ENCODE data around the gene PLEKHG3.

PLEKHG3 gene

DNA sequence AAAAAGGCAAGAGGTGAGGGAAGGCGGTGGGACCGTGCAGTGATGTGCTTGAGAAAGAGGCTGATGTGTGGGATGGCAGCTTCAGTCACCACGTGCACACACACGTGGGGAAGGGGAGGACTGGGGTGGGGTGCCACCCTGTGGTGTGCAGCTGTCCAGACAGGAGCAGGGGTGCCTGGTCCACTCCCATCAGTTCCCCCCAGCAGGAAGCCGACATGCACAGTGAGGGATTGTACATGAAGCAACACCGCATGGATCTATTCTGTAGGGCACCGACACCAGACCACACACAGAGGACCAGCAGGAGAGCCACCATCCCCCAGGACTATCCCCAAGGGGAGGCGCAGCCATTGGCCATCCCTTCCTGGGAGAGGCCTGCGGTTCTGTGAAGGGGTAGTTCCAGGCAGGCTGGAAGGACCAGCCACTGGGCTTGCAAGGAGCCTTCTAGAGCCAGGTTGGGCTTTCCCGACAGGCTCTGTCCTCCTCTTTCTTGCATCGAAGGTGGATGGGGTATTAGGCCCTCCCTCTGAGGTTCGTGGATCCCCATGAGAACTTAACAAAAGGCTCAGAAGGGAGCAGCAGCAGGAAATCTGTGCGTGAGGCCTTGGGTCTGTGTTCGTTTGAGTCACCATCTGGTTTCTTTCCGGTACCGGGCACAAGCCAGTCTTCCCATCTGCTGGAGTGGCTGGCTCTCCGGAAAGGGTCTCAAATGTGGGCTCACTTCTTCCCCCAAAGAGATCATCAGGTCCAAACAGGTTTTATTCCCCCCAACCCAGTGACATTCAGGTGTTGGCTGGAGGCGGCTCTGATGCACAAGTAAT is 59.8 kb downstream of the PLEKHG3 start:
- DNase-seq (ENCODE audit: low read depth in 2 of 2), result no peak

DNA sequence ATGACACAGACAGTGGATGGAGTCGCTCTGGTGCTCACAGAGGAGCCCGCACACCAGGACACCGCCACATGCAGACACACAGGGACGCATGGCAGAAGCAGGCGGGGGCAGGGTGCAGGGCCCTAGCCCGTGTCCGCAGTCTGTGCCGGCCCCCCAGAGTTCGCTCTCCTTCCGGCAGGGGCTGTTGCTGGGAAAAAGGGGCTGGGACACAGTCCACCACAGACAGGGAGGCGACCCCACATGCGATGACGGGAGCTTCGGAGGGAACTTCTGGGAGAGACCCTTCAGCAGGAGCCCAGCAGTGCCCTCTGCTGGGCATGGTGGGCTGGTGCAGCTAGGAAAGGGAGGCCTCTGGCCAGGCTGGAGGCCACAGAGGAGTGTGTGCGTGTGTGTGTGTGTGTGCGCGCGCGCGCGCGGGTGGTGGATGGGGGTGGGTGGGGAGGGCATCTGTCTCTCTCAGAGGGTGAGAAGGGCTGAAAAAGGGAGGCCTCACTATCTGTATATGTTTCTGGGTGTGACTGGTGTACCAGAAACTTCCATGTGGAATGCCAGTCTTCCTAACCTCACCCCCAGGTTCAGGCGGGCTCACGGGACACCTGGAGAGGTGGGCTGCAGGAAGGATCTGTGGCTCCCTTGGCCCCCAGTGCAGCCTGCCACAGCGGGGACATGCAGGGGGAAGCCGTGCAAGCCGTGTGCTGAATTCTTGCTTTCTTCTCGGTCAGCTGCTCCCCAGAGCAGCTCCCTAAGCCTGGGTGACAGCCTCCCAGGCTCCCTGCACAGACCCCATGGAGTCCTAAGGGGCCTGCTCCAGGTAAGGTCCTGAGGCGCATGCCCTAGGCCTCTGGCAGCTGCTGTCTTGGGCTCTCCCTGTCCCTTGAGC is 60.7 kb downstream of the PLEKHG3 start:
- peak; percentile 44 to 56 for DNase-seq (ENCODE audit: low read depth in 2 of 2)

DNA sequence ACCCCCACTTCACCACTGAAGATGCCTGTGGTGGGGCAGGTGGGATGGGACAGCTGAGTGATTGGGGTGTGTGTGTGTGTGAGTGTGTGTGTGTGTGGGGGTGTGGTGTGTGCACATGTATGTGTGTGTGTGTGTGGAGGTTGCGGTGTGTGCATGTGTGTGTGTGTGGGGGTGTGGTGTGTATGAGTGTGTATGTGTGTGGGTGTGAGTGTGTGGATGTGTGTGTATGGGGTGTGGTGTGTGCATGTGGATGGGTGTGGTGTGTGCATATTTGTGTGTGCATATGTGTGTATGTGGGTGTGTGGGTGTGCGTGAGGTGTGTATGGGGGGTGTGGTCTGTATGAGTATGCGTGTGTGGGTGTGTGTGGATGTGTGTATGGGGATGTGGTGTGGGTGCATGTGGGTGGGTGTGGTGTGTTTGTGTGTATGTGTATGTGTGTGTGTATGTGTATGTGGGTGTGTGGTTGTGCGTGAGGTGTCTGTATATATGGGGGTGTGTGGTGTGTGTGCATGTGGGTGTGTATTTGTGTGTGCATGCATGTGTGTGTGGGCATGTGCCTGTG is 61.6 kb downstream of the PLEKHG3 start:
- DNase-seq (ENCODE audit: low read depth in 2 of 2), result no peak

DNA sequence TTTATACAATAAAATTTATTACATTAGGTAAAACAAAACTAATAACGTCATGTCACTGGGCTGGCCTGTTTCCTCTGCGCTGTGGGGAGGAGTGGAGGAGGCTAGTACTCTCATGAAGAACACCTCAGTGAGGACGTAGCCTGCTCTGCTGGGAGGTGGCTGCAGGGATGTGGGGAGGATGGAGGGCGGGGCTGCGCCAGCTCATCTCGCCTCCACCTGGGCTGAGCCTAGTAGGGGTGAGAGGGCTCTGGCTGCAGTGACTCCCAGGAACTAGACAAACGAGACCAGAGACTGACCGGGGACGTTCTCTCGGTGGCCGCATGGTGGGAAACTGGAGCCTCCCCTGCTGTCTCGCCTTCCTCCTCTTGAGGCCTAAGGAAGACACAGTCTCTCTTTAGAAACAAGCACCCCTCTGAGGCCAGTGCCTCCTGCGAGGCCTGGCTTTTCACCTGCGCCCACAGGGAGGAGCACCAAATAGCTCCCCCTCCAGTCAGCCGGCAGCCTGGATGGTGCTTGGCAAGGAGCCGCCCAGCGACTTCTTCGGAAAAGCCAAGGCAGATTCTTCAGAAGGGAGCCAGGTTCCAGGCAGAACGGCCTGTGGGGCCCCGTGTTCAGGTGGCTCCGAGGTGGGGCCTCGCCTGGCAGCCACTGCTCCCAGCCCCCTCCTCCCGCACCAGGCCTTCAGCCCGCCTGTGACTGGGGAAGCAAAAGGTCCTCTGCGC is 62.4 kb downstream of the PLEKHG3 start:
- DNase-seq (ENCODE audit: low read depth in 2 of 2), result no peak

DNA sequence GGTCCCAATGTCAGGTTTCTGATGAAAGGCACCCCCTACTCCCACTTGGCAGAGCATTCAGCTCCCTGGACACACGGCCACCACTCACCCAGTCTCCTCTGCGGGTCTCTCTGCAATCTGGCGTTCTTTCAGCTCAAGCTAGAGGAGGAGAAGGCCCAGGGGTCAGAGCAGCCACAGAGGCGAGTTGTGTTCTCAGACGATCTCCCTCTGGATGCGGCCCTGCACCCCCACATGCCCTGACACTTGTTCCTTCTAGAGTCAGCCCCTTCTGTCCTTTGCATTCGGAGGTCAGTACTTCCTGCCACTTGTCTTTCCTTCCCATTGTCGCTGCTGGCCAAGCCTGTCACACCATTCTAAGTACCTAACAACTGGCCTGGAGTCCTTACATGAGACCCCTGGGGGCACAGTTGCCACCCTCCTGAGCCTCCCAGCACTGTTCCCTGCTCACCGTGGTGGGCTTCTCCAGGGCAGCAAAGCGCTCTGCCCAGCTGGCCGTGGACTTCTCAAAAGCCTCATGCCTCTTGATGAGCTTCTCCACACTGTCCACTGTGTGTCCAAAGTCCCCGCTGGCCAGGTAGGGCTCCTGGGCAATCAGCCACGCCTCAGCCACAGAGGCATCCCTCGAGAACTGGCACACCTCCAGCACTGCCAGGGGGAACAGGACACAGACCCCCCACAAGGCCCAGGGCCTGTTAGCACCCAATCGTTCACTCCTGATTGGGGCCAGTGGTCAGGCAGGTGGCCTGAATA is 63.2 kb downstream of the PLEKHG3 start:
- DNase-seq (ENCODE audit: low read depth in 2 of 2), result no peak

DNA sequence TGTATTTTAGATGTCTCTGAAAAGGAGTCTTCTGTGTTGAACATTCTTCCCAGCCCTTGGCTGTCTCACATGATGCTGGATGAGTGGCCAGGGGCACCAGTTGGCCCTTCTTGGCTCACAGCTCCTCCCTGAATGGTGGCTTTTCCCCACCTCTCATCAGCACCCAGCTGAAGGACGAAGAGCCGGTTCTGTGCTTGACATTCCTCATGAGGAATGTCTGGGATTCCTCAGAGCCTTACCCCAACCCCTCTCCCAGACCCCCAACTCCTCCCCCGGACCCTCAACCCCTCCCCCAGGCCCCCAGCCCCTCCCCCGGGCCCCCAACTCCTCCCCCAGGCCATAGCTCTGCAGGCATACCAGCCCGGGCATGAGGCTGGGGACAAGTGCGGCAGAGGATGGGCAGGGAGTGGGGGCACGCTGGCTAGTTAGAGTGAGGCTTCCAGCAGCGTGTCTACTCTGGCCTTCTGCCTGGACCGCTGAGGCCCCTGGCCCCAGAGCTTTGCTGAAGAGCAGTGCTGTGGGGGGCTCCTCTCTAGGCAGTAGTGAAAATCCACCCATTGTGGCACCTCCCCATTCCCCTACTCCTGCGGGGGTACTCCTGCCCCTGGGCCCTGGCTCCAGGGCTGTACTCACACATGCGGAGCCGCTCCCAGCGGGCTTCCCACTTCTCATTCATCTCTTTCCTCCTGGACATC is 64.3 kb downstream of the PLEKHG3 start:
- no peak for DNase-seq (ENCODE audit: low read depth in 2 of 2)

DNA sequence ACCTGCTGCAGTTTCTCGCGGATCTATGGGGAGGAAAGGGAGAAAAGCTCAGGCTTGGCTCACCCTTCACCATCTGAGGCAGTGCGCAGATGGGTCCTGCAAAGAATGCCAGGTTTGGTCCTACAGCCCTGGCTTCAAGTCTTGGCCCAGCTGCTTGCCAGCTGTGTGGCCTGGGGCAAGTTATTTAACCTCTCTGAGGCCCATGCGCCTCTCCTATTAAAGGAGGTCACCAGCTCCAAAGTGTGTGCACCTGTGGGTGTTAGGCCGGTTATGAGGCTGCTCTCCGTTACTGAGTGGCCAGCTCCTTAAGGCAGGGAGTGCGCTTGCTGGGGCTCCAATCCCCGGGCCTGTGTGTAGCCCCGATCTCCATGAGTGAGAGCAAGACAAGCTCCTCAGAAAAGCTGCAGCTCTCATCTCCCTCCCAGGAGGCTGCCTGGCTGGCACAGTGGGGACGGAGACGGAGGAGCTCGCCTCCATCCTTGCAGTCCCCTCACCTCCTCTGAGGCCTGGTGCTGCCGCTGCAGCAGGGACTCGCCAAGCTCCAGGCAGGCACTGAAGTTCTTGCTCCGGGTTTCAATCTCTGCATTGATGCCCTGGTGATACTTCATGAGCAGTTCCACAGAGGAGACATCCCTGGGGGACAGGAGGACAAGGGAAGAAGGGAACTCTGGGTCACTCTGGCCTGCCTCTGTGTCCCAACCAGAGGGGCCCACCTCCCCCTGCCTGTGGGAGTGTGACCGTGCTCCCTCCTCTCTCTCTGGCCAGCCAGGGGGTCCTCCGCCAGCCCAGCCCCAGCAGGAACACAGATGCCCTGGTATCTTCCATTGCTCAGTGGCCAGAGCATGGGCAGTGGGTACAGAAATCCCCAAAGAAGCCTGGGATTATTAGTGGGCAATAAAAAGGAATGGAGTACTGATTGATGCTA is 65.1 kb downstream of the PLEKHG3 start:
- DNase-seq (ENCODE audit: low read depth in 2 of 2), result no peak

DNA sequence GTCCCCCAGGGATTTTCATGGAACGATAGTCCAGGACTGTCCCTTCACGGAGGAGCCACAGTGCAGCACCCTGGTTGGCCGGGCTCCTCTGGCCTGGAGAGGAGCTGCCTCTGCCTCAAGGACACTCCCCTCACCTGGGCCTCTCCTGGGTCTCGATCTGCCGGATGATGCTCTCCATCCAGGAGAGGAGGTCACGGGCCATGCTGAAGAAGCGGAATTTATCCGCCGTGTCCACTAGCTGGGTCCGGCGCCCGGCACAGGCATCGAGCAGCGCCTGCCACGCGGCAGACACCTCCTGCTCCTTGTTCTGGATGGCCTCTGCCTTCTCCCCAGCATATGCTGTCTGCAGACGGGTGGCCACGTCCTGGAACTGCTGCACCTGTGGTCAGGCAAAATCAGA is 66.5 kb downstream of the PLEKHG3 start:
- DNase-seq (ENCODE audit: low read depth in 2 of 2), result no peak

DNA sequence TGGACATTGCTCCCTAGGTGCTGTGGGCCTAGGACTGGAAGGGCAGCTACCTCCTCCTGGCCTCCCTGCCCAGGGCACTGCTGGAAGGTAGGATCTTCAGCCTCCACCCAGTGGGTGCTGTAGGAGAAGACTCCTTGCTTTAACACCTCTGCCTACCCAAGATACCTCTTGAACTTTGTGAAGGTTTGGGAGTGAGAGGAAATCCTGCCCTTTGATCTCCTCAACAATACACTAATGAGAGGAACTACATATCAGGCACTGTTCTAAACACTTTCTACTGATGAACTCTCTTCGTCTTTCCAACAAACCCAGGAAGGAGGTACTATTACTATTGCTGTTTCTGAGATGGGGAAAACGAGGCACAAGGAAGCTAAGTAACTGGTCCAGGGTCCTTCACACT is 66.9 kb downstream of the PLEKHG3 start:
- no peak for DNase-seq (ENCODE audit: low read depth in 2 of 2)

DNA sequence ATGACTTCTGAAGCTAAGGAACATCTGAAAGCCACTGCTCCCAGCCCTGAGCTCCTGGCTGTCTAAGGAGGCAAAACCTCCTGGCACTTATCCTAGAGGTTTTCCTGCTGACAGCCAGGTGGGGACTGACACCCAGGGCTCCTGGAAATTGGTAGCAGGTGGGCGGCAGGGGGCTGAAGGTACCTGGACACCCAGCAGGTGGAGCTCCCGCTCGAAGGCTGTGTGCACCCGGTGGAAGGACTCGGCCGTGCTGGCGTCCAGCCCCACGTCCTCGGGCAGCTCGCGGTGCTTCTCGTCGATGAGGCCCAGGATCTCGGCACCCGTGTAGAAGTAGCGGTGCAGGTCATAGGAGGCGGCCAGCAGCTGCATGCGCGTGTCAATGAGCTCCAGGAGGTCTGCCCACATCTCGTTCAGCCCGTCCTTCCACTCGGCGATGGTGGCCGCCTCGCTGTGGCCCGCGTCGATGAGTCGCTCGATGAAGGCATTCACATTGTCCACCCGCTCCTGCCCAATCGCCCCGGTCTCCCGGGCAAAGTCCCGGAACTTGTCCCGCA is 68.2 kb downstream of the PLEKHG3 start:
- no peak for DNase-seq (ENCODE audit: low read depth in 2 of 2)

DNA sequence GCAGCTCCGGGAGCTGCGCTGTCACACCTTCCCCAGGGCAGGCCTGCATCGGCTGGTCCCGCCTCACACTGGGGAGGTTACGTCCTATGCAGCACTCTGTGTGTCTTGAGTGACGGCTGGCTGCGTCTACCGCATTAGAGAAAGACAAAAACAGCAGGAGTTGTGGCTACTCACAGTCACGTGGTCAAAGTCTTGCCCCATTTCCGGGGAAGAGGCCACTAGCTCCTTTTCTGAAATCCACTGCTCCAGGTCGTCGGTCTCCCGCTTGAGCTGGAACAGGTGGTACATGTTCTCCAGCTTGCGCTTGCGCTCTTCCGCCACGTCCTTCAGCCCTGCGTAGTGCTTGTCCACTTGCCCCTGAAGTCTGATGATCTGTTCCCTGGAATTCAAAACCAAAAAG is 68.8 kb downstream of the PLEKHG3 start:
- DNase-seq (ENCODE audit: low read depth in 2 of 2), result no peak

DNA sequence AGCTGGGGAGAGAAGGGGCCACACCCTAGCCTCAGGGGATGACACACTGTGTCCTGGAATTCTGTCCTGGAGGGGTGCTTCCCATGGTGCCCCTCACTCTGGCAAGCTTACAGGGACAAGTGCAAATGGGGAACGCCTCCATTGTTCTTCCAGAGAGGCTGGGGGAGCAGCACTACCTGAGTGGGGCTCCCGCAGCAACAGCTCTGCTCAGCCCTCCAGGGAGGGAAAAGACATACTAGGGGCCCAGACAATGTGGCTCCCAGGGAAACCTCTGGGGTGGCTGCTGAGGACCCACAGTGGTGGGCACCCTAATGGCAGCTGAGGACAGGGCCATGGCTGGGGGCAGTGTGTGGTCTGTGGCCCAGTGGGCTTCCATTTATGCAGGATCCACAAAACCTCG is 69.4 kb downstream of the PLEKHG3 start:
- DNase-seq (ENCODE audit: low read depth in 2 of 2), result no peak

DNA sequence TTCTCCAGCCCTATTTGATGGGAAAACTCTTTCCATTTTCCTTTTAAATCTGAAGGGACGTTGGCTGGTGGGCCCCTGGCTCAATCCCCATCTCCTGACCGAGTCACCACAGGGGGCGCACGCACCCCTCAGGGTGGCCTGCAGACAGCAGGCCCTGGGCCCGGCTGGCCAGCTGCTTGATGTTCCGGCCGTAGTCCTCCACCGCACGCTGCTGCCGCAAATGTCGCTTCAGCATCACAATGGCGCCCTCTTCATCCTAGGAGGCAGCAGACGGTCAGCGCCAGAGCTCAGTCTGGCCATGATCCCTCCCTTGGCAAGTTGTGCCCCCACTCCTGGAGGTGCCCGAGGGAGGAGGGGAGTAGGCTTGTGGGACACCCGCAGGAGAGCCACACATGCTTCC is 70.0 kb downstream of the PLEKHG3 start:
- DNase-seq (ENCODE audit: low read depth in 2 of 2), result no peak

DNA sequence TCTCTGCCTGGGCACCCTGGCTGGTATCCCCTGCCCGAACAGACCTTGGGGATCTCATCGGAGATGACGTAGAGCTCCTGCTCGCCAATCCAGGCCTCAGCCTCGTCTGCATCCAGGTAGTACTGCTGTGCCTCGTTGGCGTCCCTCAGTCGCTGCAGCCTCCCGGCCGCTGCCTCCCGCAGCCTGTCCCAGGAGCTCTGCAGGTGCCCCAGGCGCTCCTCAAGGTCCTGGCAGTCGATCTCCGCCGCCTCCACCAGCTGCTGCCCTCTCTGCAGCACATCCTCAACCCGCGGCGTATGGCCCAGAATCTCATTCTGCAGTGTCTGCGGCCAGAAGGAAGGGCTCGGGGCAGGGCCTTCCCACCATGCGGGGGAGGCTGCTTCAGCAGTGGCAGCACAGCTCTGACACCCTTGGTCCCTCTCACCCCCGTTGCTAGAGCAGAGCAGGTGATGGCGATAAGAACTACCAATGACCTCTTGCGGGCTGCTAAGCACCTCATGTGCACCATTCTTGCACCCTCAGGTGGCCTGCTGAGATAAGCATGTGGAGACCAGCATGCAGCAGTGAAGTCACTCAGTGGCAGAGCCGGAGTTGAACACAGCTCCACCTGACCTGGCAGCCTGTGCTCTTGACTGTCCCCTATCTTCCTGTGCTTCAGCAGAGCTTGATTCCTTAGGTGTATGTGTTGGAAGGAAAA is 71.0 kb downstream of the PLEKHG3 start:
- no peak for DNase-seq (ENCODE audit: low read depth in 2 of 2)

DNA sequence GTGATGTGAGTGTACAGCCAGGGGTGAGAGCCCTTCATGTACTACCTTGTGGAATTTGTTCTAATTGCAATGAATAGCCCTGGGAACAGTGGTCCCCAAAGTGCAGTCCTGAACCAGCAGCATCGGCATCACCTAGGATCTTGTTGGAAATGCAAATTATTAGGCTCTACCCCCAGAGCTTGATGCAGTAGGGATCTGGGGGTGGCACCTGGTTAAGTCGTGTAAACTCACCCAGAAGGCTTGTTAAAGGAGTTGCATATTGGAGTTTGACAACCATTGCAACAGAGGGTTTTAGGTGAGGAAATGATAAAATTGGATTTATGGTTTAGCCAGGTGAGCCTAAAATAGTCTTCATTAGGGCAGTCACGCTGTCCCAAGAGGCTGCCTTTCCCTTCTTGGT is 73.2 kb downstream of the PLEKHG3 start:
- no peak for DNase-seq (ENCODE audit: low read depth in 2 of 2)

DNA sequence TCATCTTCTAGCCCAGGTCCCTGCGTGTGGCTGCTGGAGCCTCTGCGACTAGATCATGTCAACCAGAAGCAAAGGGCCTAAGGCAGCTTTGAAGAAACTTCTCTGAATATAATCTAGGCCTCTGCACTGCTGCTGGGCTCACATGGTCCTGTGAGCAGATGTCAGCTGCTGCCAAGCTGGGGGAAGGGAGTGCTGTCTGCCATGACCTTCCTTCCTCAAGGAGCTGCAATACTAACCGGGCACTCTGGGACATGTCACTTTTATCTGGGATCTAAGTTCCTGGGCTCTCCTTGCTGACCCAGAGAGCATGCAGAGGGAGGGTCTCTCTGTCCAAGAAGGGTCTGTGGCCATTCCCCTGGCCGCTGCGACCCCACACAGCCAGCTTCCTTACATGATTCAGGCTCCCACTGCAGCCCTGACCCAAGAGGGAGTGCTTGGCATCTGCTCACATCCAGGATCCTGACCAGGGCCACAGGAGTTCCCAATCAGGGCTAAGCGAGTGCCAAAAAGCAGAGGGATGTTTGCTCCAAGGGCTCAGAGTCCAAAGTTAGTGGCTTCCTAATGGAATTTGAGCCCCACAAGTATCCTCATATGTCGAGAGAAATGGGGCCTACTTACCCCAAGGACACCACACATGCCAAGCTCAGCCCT is 74.0 kb downstream of the PLEKHG3 start:
- no peak for DNase-seq (ENCODE audit: low read depth in 2 of 2)

DNA sequence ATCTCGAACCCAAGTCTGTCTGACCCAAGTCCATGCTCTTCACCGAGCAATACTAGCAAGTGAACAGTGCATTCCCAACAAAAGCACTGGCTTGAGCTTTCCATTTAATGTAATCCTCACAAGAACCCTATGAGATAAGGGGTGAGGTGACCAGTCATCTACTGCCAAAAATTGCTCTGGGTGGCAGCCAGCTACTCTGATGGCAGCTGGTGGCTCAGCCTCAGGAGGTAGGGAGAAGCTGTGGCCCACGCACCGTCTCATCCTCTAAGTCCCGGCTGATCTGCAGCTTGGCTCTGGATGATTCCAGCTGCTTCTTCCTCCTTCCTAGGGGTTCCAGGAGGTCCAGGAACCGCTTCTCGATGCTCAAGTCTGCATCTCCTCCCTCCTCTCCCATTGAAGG is 75.2 kb downstream of the PLEKHG3 start:
- DNase-seq (ENCODE audit: low read depth in 2 of 2), result no peak

DNA sequence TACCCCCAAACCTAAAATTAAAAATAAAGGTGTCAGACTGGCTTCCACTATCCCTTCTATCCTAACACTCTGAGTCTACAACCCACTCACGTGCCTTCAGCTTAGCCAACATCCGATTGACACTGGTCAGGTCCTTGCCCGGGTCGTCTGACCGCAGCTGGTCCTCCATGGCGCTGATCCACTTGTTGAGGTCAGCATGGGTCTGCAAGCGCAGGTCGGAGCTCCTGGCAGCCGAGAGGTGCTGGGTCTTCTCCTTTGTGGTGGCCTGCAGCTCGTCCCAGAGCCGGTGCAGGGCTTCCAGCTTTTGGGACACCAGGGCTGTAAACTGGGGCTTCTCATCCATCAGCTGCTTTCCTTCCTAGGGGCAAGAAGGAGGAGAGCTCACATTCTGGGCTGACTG is 78.0 kb downstream of the PLEKHG3 start:
- no peak for DNase-seq (ENCODE audit: low read depth in 2 of 2)

Measured in stimulated activated CD8-positive, alpha-beta memory T cell treated with anti-CD3 and anti-CD28 coated beads, Interleukin-15, amount 100 ng/mL, for 48 hours (primary cell).